HuH-7 (cell line): ENCODE data around the gene SHE.
A peak's percentile ranks its signal among the peaks of the same experiment; 100 is the strongest.

Experiments used
- DNase-seq: peaks from one replicate; pipeline ENCODE4 v3.0.0; 2011; ENCODE audit warnings: low spot score

SHE gene

DNA sequence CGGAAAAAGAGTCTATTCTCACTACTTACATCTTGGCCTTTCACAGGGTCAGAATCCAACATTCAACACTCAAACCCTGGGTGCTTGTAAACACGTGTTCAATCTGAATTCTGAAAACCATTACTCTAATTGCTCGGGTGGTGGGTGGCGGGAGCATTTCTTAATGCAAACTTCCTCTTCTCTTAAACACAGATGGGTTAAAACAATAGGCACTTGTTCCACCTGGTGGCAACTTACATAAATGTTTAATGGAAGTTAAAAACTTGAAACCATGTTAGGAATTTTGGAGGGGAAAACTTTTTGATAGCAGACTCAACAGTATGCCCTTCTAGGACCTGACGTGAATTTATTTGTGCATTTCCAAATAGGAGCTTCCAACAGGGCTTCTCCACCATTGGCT is 23.6 kb downstream of the SHE start:
- DNase-seq, result peak; percentile 39

GRCh38 chr1:154478013-154478412 is 24.2 kb downstream of the SHE start:
- DNase-seq, result no peak

DNA sequence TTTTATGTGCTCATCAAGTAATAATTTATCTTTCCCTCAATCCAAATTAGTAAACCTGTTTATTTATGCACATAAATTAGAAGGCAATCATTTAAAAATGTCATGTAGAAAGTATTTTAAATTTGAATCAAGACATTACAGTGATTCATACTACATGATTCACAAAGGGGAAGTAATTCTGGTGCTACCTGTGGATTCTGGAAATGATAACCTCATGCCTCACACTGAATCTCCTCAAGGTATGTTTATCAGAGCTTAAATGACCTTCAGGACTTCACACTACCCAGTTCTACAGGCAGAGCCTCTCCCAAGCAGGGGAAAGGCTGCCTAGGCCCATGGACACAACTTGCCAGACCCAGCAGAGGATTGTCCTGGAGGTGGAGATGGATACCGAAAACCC is 25.4 kb downstream of the SHE start:
- no peak for DNase-seq

DNA sequence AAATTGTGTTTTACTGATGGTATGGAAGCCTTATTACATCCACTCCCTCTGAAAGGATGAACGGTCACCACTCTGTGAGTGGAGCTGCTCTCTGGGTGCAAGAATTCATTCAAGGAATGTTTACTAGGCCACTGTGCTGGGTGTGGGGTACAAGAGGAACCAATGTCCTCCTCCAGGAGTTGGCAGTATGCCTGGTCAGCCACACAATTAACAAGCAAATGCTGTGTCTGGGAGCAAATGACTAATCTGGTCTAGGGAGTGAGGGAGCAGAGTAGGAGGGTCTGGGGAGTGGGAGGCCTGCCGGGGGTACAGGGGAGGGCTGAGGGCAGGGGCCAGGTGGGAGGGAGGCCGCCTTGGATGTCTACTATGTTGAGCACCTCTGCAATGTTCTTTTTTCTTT is 27.4 kb downstream of the SHE start:
- DNase-seq, result no peak

GRCh38 chr1:154471304-154471703 is 30.9 kb downstream of the SHE start:
- DNase-seq, result no peak

- no peak for DNase-seq
Measured at GRCh38 chr1:154469844-154470560, 32.2 kb downstream of the SHE start.

- no peak for DNase-seq
Measured at GRCh38 chr1:154468535-154469250, 33.5 kb downstream of the SHE start.

- DNase-seq, result no peak
Measured at GRCh38 chr1:154467434-154468102, 34.6 kb downstream of the SHE start.

DNA sequence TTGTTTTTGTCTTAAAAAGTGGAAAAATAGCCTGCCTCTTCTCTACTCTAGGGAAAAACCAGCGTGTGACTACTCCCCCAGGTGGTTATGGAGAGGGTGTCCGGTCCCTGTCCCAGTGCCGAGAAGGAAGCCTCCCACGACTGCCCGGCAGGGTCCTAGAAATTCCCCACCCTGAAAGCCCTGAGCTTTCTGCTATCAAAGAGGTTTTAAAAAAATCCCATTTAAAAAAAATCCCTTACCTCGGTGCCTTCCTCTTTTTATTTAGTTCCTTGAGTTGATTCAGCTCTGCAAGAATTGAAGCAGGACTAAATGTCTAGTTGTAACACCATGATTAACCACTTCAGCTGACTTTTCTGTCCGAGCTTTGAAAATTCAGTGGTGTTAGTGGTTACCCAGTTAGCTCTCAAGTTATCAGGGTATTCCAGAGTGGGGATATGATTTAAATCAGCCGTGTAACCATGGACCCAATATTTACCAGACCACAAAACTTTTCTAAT is 35.2 kb downstream of the SHE start:
- DNase-seq, result peak; percentile 37

GRCh38 chr1:154466206-154466605 is 36.0 kb downstream of the SHE start:
- no peak for DNase-seq

DNA sequence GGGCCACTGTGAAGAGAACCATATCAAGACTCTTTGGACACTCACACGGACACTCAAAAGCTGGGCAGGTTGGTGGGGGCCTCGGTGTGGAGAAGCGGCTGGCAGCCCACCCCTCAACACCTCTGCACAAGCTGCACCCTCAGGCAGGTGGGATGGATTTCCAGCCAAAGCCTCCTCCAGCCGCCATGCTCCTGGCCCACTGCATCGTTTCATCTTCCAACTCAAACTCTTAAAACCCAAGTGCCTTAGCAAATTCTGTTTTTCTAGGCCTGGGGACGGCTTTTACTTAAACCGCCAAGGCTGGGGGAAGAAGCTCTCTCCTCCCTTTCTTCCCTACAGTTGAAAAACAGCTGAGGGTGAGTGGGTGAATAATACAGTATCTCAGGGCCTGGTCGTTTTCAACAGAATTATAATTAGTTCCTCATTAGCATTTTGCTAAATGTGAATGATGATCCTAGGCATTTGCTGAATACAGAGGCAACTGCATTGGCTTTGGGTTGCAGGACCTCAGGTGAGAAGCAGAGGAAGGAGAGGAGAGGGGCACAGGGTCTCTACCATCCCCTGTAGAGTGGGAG is 36.5 kb downstream of the SHE start:
- no peak for DNase-seq

DNA sequence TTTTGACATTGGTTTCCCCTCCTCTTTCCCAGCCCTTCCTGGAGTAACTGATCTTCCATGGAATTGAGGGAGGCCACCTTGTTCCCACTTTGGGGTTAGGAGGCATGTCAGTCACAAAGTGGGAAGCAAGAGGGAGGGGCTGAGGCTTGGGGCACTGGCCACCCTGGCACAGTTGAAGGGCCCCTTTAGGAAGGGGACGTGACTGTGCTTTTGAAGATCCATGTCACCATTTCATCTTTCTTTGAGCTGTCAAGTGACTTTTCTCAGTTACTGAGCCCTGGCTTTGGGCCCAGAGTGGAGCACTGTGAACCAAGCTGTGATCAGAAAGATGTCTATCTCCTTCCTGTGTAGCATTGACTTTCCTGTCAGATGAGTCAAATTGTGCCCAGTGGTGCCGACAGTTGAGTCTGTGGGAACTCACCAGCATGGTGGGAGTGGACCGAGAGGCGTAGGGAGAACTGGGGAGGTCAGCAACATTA is 38.7 kb downstream of the SHE start:
- DNase-seq, result no peak

DNA sequence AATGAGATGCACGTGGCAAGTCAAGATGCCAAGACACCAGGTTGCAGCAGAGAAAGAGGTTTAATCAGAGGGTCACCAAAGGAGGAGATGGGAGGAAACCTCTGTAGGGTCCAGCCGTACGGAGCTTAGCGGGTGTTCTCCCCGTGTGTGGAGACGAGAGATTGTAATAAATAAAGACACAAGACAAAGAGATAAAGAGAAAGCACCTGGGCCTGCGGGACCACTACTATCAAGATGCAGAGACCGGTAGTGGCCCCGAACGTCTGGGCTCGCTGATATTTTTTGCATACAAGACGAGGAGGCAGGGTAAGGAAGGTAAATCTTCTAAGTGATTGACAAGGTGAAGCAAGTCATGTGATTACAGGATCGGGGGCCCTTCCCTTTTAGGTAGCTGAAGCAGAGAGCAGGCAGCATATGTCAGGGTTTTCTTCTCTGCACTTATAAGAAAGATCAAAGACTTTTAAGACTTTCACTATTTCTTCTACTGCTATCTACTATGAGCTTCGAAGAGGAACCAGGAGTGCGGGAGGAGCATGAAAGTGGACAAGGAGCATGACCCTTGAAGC is 41.4 kb downstream of the SHE start:
- DNase-seq, result no peak

DNA sequence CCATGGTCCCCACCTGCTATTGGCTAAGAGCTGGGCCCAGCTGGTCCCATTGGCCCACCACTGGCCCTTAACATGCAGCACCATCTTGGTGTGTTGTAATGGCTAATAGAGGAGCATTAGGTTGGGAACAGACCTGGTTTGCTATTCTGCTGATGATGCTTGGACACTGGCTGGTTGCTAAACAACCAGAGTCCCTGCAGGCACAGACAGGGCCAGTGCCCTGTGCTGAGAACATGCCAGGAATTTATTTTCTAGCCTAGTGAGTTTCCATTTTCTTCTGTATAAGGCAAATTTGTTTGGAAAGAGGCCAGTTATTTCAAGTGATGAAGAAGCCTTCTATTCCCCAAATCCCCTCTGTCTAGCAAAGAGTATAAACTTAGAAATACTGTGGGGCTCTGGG is 43.1 kb downstream of the SHE start:
- DNase-seq, result no peak

GRCh38 chr1:154456631-154457030 is 45.6 kb downstream of the SHE start:
- no peak for DNase-seq

- DNase-seq, result no peak
Measured at GRCh38 chr1:154454386-154455120, 47.7 kb downstream of the SHE start.

DNA sequence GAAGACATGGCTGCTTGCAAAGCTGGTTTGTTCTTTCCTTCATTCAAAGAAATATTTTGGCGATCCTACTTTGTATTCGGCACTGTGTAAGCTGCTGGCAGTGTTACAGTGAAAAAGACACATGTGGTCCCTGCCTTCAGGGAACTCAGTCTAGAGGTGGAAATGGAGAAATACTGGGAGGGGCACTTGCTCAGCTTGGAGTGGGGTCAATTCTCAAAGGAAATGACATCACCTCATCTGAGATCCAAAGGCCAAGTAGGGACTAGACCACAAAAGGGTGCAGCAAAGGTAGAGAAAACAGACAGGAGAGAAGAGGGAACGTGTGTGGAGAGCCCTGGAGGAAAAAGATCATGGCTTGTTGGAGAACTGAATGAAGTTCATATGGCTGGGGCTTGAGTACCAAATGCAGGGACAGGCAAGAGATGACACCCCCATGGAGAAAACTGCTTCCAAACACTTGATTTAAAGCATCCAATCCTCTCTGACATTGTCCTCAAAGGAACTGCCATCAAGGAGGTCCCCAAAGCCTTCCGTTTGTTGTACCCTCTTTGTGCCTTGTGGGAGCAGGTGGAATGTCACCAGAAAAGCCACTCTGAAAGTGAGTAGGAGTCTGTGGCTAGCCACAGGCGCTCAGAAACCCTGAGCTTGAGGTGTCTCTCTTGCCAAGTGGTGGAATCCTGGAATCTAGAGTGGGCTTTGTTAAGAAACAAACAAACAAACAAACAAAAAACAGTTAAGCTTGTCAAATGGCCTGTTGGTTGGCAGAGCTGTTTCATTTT is 48.4 kb downstream of the SHE start:
- no peak for DNase-seq

DNA sequence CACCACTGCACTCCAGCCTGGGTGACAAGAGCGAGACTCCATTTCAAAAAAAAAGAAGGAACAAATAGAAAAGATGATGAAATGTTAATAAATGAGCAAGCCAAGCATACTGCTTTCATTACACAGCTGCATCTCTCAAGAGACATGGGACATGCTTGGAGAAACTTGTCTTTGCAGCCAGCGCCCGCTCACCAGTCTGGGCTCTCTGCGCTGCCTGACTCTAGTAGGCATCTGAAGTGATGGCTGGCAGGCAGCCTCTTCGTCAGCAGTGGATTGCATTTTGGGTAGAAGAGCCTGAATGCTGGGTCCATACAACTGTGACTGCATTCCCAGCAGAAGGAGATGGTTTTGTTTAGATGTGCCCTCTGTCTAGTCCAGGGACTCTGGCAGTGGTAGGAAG is 49.1 kb downstream of the SHE start:
- no peak for DNase-seq

DNA sequence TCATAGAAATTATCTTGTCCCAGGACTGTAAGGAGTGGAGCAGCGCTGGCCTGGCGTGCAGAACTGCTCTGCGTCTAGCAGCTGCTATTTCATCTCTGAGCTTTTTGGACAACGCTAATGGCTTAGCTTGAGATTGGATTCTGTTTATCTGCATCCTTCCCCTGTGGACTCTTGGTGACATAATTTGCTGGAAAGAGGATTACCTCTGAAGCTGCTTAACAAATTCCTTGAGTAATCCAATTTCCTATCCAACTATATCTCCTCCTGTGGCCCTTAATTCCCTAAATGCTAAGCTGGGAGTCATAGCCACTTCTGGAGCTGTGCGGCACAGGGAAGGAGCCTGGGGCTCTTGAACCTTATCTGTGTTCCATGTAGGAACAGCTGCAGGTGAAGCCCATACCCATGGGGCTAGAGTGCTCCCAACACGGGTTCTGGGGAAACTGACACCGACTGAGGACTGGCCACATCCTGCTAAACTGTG is 53.8 kb downstream of the SHE start:
- no peak for DNase-seq

GRCh38 chr1:154446789-154447188 is 55.4 kb downstream of the SHE start:
- no peak for DNase-seq

- no peak for DNase-seq
Measured at GRCh38 chr1:154446292-154446691, 55.9 kb downstream of the SHE start.
